ENCODE data around the gene LSMEM2.

LSMEM2 gene

GRCh38 chr3:50323092-50323600, 44.3 kb downstream of the LSMEM2 start:
- Mint-ChIP-seq H3K9me3 (no peaks in the 10 kb centered on the region), H3K27ac (peak overlapping the region; percentile 99 to 100 (median 99))

GRCh38 chr3:50323614-50324199, 44.8 kb downstream of the LSMEM2 start:
- Mint-ChIP-seq H3K4me1 (peaks cover 42% of the 10 kb centered on the region), H3K36me3 (ENCODE audit: low read depth) (peaks cover 14% of the 10 kb centered on the region), H3K27ac (peak overlapping the region; percentile 99 to 100 (median 99)), H3K27me3 (ENCODE audit: low read depth) (no peaks in the 10 kb centered on the region), H3K4me3 (peak overlapping the region in 2 of 3 experiments; percentile 80 to 92), H3K9me3 (no peaks in the 10 kb centered on the region)
- no peak for TF ChIP-seq CTCF (IDR thresholded peaks at IDR 0.05; ENCODE audit: unreplicated experiment in 3 of 3)

More at GRCh38 chr3:50323092-50323600, 44.3 kb downstream of the LSMEM2 start:
- Mint-ChIP-seq H3K4me1 (peaks cover 42% of the 10 kb centered on the region), H3K27me3 (ENCODE audit: low read depth) (no peaks in the 10 kb centered on the region), H3K4me3 (peak overlapping the region; percentile 86 to 92 (median 88)), H3K36me3 (ENCODE audit: low read depth) (peaks cover 20% of the 10 kb centered on the region)
- TF ChIP-seq CTCF (IDR thresholded peaks at IDR 0.05; ENCODE audit: unreplicated experiment in 3 of 3), result no peak

DNA sequence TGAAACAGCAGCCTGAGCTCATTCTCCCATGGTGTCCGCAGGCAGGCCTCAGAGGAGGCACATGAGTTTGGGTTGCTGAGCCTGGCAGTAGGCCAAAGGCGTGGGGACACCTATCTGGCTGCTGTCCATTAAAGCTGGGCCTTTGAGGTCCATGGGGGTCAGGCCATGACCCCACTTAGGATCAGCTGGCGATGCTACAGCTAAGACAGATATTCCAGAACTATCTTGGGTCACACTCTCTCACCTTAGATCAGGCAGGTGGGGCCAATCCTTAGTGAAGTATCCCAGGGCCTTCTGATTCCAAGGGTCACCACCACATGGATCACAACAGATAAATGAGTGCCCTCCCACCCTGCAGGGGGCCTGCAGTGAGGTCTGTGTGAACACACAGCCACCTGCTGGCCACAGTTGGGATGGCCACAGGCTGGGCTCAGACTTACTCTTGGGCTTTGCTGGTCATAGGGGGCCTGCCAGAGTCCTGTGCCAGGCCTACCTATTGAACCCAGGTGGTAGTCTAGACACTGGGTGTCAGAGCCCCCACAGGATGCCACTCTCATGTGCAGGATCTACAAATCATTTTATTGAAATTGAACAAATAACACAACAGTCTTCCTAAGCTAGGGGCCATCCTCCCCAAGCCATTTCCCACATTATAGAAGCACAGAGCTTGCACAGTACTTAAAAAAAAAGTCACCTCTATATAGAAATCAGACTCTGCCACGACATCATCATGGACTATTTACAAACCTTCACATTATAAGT, 45.6 kb downstream of the LSMEM2 start:
- H3K36me3 Mint-ChIP-seq (ENCODE audit: low read depth), result peaks cover 6% of the 10 kb centered on the region
- TF ChIP-seq CTCF (IDR thresholded peaks at IDR 0.05; ENCODE audit: unreplicated experiment in 3 of 3), result peak; percentile 82 to 85 (median 84)
- peaks cover 34% of the 10 kb centered on the region for H3K4me1 Mint-ChIP-seq
- no peaks in the 10 kb centered on the region for H3K9me3 Mint-ChIP-seq
- H3K27ac Mint-ChIP-seq, result peak overlapping the region; percentile 86 to 99 (median 87)
- no peaks in the 10 kb centered on the region for H3K27me3 Mint-ChIP-seq (ENCODE audit: low read depth)
- peak overlapping the region; percentile 68 to 84 (median 80) for H3K4me3 Mint-ChIP-seq

- peak overlapping the region; percentile 68 to 84 (median 80) for H3K4me3 Mint-ChIP-seq
- H3K27me3 Mint-ChIP-seq (ENCODE audit: low read depth), result no peaks in the 10 kb centered on the region
- H3K9me3 Mint-ChIP-seq, result no peaks in the 10 kb centered on the region
- peaks cover 28% of the 10 kb centered on the region for H3K4me1 Mint-ChIP-seq
- peak overlapping the region in 2 of 3 experiments; percentile 87 to 99 for H3K27ac Mint-ChIP-seq
- peaks cover 6% of the 10 kb centered on the region for H3K36me3 Mint-ChIP-seq (ENCODE audit: low read depth)
- no peak for TF ChIP-seq CTCF (IDR thresholded peaks at IDR 0.05; ENCODE audit: unreplicated experiment in 3 of 3)
Measured at GRCh38 chr3:50325113-50325480, 46.2 kb downstream of the LSMEM2 start.

DNA sequence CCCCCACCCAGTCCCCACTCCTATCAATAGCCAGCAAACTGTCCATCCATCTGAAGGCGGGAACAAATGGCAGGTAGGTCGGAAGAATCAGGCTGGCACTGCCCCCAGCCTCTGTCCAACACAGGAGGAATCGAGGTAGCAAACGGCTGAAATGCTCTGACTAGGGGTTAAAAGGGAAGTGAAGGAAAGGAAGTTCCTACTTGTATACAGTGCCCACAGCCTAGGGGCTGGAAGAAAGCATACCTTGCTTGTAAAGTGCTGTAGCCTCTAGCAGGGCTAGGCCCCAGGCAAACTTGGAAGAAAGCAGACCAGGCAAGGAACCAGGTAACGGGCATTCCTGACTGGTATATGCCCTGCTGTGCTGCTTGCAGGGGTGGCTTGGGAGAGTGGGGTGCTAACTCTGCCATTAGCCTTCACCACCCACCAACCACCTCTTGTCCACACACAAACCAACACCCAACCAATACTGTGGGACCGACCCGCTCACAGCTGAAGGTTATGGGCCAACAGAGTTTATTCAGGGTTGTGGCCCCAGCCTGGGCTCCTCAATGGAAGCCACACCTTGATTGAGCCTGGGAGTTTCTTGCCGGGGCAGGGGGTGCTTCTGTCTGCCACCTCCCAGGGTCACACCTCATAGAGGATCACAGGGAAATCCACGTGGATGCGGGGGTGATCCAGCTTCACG, 46.8 kb downstream of the LSMEM2 start:
- no peak overlapping the region for H3K27ac Mint-ChIP-seq
- H3K9me3 Mint-ChIP-seq, result no peaks in the 10 kb centered on the region
- TF ChIP-seq CTCF (IDR thresholded peaks at IDR 0.05; ENCODE audit: unreplicated experiment in 3 of 3), result no peak
- peaks cover 23% of the 10 kb centered on the region for H3K4me1 Mint-ChIP-seq
- no peaks in the 10 kb centered on the region for H3K27me3 Mint-ChIP-seq (ENCODE audit: low read depth)
- H3K4me3 Mint-ChIP-seq, result peak overlapping the region; percentile 51 to 99 (median 84)
- H3K36me3 Mint-ChIP-seq (ENCODE audit: low read depth), result peaks cover 9% of the 10 kb centered on the region

Measured in nephron (organoid).